ENCODE data around the gene TMOD2. TPM values are rescaled to one million over a fixed set of nuclear protein-coding genes. Genes with fewer than 3 reads are reported as not detected.

Gene TMOD2
- total RNA-seq, 2 experiments from 2014 or later, result 6.2 to 6.5 TPM

DNA sequence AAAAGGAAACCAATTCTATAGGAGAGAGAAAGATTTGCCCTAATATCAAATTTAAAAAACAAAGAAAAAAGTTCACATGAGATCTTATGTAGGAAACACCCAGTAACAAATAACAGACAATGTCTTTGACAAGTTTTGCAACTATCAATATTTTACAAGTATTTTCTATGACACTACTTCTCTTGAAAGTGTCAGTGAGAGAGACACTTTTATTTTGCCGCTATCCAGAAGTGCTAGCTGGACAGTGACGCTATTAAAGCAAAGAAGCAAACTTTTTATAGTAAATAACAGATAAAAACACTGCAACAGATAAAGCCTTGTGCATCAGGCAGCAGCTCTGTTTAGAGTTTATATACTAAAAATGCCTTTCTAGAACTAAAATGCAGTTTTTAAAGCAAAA, 27.2 kb upstream of the TMOD2 start:
- Mint-ChIP-seq H3K4me1 (peaks cover 14% of the 10 kb centered on the region), H3K27me3 (no peaks in the 10 kb centered on the region), H3K36me3 (ENCODE audit: low read depth) (peaks cover 21% of the 10 kb centered on the region), H3K4me3 (no peak overlapping the region), H3K27ac (no peak overlapping the region), H3K9me3 (no peaks in the 10 kb centered on the region)
- POLR2A ChIA-PET, result no interaction called here
- DNase-seq, result no peak
- CTCF ChIA-PET, result interaction anchor here (0.6 kb wide), 1 partner anchor 29 kb away, joined by 3 read pairs; no protein-coding TSS in a partner anchor

DNA sequence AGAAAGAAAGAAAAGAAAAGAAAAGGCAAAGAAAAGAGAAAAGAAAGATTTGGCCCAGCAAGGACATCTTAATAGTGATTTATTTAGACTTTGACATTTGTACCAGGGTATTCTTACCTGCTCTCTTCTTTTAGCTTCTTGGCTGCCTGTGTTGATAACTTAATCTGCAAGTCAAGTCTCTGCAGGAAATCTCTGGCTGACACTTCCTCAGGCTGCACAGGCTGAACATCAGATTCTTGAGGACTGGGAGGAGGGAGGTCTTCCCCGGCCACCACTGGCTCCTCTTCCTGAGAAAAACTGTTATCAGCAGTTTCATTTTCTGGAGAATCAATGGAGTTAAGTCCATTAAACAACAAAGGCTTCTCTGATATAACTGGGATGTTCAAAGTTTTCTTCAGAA, 26.7 kb upstream of the TMOD2 start:
- ChIA-PET POLR2A (no interaction called here), CTCF (interaction anchor here (0.6 to 1.2 kb wide), 2 partner anchors 11 to 30 kb away, joined by 3 to 5 read pairs; no protein-coding TSS in a partner anchor)
- Mint-ChIP-seq H3K9me3 (no peaks in the 10 kb centered on the region), H3K4me1 (peaks cover 14% of the 10 kb centered on the region), H3K27ac (no peak overlapping the region), H3K4me3 (no peak overlapping the region), H3K27me3 (no peaks in the 10 kb centered on the region), H3K36me3 (ENCODE audit: low read depth) (peaks cover 21% of the 10 kb centered on the region)
- no peak for DNase-seq

DNA sequence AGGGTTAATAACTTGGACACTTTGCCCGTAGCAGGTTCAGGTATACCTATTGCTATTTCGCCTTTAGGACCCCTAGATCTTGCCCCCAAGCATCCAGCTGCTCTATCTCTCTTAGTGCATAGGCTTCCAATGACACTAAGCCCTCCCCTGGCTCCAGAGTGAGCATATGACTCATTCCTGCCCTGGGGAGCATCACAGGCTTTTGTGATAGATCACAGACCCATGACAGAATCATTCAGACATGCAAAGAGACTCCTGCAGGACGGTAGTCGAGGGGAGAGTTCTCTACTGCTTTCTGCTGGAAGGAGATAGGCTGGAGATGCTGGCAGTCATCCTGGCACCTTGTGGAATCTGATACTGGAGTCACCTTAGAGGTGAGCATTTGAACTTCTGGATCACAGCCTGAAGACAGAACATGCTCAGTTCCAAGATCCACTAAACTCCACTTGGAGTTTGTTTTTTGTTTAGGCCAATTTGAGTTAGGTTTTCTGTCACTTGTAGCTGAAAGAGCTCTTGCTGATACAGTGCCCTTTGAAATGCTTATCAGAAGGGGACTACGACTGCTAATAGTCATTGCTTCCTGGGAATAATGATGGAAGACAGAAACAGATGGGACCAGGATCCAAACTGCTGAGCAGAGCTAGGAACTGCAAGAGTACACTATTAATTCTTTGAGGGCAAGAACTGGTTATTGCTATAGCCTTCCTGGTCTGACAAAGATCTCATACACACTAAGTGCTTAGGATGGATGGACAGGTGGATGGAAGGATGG, 24.9 kb upstream of the TMOD2 start:
- Mint-ChIP-seq H3K27ac (no peak overlapping the region), H3K27me3 (no peaks in the 10 kb centered on the region), H3K4me1 (peaks cover 25% of the 10 kb centered on the region), H3K36me3 (ENCODE audit: low read depth) (peaks cover 17% of the 10 kb centered on the region), H3K4me3 (no peak overlapping the region), H3K9me3 (no peaks in the 10 kb centered on the region)
- no peak for DNase-seq
- POLR2A ChIA-PET, result no interaction called here
- CTCF ChIA-PET, result interaction anchor here (0.5 to 0.6 kb wide), 2 partner anchors 16 to 81 kb away, joined by 3 read pairs; no protein-coding TSS in a partner anchor

DNA sequence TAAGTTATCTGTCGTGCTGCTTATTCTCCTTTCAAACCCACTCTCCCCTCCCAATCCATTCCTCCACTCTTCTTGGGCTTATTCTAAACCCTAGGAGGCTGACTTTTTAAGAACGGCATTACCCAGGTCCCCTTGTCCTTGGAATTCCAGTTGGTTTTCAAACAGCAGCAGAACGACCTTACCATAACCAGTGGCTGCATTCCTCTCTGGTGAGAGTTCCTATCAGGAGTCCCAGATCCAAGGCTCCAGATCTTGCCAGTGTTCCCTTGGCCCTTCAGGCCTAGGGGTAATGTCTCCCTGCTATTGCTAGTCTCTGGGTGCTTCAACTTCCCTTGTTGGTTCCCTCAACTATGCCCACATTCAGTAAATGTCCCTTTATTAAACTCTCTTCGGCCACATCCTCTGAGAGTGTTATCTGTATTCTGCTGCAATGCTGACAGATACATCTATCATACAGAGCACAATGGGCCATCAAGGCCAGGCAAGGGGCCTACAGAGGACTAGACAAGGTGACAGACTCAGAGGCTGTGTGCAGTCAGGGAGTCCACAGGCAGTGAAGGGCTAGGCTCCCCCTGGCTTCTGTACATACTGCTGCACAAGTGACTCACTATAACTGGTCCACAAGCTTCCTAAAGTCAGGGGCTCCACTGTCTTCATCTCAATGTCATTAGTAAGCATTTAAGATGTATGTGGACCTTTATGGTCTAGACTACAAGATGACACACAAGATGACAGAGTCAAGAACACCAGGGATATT, 24.1 kb upstream of the TMOD2 start:
- ChIA-PET POLR2A (no interaction called here), CTCF (interaction anchor here (0.5 to 0.6 kb wide), 2 partner anchors 16 to 82 kb away, joined by 3 read pairs; no protein-coding TSS in a partner anchor)
- Mint-ChIP-seq H3K9me3 (no peaks in the 10 kb centered on the region), H3K27ac (no peak overlapping the region), H3K27me3 (no peaks in the 10 kb centered on the region), H3K4me3 (no peak overlapping the region), H3K4me1 (peaks cover 30% of the 10 kb centered on the region), H3K36me3 (ENCODE audit: low read depth) (peaks cover 10% of the 10 kb centered on the region)
- no peak for DNase-seq

DNA sequence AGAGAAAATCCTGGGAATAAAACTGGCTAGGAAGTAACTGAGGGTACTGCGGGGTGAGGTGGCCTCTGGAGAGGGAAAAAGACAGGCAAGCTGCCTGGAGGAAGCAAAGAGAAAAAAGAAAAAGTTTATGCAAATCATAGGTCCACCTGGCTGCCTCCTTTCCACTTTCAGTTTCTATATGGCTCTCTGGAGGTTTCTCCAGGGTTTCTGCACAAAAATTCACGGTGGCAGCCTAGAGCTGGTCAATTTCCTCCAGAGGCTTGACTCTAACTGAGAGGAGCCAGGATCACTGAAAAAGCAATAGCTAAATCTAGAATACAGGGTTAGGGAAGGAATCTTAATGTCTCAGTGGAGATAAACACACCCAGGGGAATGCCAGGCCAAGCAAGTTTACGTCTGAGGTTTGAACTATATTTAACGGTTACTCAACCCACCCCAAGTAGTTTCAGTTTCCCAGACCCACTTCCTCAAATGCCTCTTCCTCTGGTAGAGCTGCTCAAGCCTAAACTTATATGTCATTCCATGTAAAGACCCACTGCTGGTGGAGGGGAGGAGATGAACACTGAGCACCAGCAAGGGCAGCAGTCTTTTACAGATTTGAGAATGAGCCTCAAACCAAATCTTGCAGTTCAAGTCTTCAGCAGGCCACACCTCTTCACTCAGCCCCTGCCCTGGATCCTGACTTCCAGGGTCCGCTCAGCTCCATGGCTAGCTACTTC, 19.7 kb upstream of the TMOD2 start:
- peak overlapping the region; percentile 86 for H3K27ac Mint-ChIP-seq
- POLR2A ChIA-PET, result interaction anchor here (0.8 to 1.5 kb wide), 4 partner anchors 8 to 98 kb away, joined by 3 to 6 read pairs (median 3); partner anchors contain the start of gene TMOD3
- H3K4me1 Mint-ChIP-seq, result peaks cover 57% of the 10 kb centered on the region
- peak; percentile 33 for DNase-seq
- no peaks in the 10 kb centered on the region for H3K9me3 Mint-ChIP-seq
- peaks cover 20% of the 10 kb centered on the region for H3K36me3 Mint-ChIP-seq (ENCODE audit: low read depth)
- H3K4me3 Mint-ChIP-seq, result peak overlapping the region; percentile 75
- CTCF ChIA-PET, result interaction anchor here (1.1 to 1.8 kb wide), 4 partner anchors 37 to 99 kb away, joined by 3 to 7 read pairs (median 3); no protein-coding TSS in a partner anchor
- no peaks in the 10 kb centered on the region for H3K27me3 Mint-ChIP-seq

DNA sequence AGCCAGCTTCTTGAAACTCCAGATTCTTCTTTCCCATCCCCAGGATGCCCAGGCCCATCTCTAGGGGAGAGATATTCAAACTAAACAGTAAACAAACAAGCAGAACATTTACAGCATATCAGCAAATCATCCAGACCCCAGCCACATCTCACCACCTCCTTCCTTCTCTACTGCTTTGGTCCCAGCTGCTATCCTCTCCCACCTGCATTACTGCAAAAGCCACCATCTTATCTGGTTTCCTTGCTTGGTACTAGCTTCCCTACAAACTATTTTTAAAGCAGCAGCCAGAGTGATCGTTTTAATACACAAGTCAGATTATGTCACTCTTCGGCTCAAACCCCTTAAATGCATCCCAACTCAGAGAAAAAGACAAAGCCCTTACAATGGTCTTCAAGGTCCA, 18.8 kb upstream of the TMOD2 start:
- POLR2A ChIA-PET, result interaction anchor here (1.5 kb wide), 1 partner anchor 43 kb away, joined by 6 read pairs; no protein-coding TSS in a partner anchor
- no peak for DNase-seq
- H3K27me3 Mint-ChIP-seq, result no peaks in the 10 kb centered on the region

DNA sequence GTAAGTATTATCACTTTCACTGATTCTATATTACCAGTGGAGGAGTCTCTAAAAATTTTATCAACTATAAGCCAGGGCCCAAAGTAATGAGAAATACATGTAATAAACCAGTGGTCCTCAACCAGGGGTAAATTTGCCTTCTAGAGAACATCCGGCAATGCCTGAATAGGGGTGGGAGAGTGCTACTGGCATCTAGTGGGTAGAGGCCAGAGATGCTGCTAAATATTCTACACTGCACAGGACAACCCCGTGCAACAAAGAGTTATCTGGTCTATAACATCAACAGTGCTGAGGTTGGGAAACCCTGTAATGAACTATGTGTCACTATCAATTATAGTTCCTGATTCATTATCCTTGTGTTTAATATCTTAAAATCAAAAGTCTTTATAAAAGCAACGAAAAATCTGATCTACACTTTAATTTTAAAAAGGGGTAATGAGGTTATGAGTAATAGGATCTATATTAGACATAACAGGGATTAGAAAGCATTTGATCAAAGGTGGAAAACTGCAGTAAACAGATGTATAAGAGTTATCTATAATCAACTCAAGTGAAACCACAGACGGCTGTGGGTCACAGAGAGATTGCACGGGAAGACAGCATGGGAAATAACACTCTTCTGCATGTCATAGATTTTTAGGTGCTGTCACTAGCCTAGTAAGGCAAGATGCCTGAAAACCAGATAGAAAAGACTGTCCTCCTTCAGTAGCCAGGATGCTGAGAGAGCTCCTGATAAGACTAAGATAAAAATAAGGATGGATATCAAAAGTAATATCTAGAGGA, 16.0 kb upstream of the TMOD2 start:
- Mint-ChIP-seq H3K9me3 (no peaks in the 10 kb centered on the region), H3K36me3 (ENCODE audit: low read depth) (peaks cover 17% of the 10 kb centered on the region), H3K27me3 (no peaks in the 10 kb centered on the region), H3K4me3 (peak overlapping the region; percentile 81), H3K27ac (peak overlapping the region; percentile 80), H3K4me1 (peaks cover 67% of the 10 kb centered on the region)
- DNase-seq, result peak; percentile 35
- ChIA-PET POLR2A (interaction anchor here (2.1 kb wide), 1 partner anchor 13 kb away, joined by 5 read pairs; no protein-coding TSS in a partner anchor), CTCF (interaction anchor here (0.7 to 2.6 kb wide), 4 partner anchors 10 to 104 kb away, joined by 3 to 16 read pairs (median 8); no protein-coding TSS in a partner anchor)

More for the DNA sequence above, 18.8 kb upstream of the TMOD2 start:
- H3K4me1 Mint-ChIP-seq, result peaks cover 58% of the 10 kb centered on the region
- peaks cover 20% of the 10 kb centered on the region for H3K36me3 Mint-ChIP-seq (ENCODE audit: low read depth)
- CTCF ChIA-PET, result interaction anchor here (1.4 to 1.8 kb wide), 2 partner anchors 40 to 44 kb away, joined by 3 to 7 read pairs; no protein-coding TSS in a partner anchor
- H3K9me3 Mint-ChIP-seq, result no peaks in the 10 kb centered on the region
- no peak overlapping the region for H3K4me3 Mint-ChIP-seq
- H3K27ac Mint-ChIP-seq, result peak overlapping the region; percentile 53

DNA sequence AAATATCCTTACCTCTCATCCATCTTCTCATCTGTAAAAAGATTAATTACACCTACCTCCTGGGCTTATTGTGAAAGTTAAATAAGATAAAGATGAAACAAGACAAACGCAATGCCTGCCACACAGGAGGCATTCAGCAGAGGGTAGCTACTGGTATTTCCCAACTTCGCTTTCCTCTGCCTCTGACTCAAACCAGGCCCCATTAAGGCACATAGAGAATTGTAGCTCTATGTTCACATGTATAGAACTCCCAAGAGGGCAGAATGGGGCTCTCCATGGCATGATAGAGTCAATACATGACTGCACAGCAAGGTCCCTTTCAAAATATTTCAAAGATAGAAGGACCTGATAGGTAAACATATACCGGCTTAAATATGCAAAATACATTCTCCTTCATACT, 15.3 kb upstream of the TMOD2 start:
- Mint-ChIP-seq H3K27ac (peak overlapping the region; percentile 80), H3K36me3 (ENCODE audit: low read depth) (peaks cover 12% of the 10 kb centered on the region), H3K27me3 (no peaks in the 10 kb centered on the region), H3K9me3 (no peaks in the 10 kb centered on the region), H3K4me1 (peaks cover 60% of the 10 kb centered on the region), H3K4me3 (peak overlapping the region; percentile 81)
- POLR2A ChIA-PET, result interaction anchor here (1.0 to 2.1 kb wide), 6 partner anchors 13 to 113 kb away, joined by 3 to 16 read pairs (median 5); partner anchors contain the start of genes DMXL2, TMOD2 and TMOD3
- DNase-seq, result no peak
- CTCF ChIA-PET, result interaction anchor here (0.7 to 2.6 kb wide), 6 partner anchors 11 to 170 kb away, joined by 3 to 16 read pairs (median 4); no protein-coding TSS in a partner anchor

DNA sequence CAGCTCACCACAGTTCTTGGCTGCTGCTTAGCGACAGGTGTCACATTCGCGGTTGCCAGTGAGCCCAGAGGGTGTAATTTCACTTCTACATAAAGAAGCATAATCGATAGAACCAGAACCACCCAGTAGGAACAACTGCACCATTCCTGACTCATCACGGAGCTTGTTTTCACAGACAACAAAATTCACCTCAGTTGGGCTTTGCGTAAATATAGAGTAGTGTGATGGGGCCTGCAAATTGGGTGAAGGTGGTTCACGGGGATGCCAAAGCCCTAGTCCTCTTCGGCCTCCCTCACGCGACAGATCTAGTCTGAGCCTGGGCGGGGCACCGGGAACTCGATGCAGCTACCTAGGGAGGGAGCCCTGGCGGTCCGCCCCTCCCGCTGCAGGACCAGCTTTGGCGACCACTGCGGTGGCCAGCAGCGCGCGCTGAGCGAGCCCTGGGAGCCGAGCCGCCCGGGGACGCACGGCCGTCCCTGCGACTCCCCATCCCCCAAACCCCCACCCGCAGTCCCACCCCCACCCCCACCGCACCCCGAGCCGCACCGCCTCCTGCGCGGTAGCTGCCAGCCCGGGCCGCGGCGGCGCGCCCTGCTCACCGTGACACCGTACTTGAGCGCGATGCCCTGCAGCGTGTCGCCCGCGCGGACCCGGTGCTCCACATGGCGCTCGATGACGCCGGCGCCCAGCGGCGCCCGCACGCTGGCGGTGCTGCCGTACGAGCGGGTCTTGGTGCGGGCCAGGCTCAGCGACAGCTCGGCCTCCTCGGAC, 14.5 kb upstream of the TMOD2 start:
- Mint-ChIP-seq H3K27me3 (no peaks in the 10 kb centered on the region), H3K27ac (peak overlapping the region; percentile 80), H3K4me3 (peak overlapping the region; percentile 81), H3K4me1 (peaks cover 52% of the 10 kb centered on the region), H3K9me3 (no peaks in the 10 kb centered on the region), H3K36me3 (ENCODE audit: low read depth) (peaks cover 12% of the 10 kb centered on the region)
- CTCF ChIA-PET, result interaction anchor here (0.9 to 2.6 kb wide), 5 partner anchors 15 to 169 kb away, joined by 3 to 16 read pairs (median 4); no protein-coding TSS in a partner anchor
- POLR2A ChIA-PET, result interaction anchor here (0.9 to 2.1 kb wide), 9 partner anchors 8 to 114 kb away, joined by 3 to 16 read pairs (median 5); partner anchors contain the start of genes DMXL2, TMOD2 and TMOD3
- DNase-seq, result peak; percentile 61

DNA sequence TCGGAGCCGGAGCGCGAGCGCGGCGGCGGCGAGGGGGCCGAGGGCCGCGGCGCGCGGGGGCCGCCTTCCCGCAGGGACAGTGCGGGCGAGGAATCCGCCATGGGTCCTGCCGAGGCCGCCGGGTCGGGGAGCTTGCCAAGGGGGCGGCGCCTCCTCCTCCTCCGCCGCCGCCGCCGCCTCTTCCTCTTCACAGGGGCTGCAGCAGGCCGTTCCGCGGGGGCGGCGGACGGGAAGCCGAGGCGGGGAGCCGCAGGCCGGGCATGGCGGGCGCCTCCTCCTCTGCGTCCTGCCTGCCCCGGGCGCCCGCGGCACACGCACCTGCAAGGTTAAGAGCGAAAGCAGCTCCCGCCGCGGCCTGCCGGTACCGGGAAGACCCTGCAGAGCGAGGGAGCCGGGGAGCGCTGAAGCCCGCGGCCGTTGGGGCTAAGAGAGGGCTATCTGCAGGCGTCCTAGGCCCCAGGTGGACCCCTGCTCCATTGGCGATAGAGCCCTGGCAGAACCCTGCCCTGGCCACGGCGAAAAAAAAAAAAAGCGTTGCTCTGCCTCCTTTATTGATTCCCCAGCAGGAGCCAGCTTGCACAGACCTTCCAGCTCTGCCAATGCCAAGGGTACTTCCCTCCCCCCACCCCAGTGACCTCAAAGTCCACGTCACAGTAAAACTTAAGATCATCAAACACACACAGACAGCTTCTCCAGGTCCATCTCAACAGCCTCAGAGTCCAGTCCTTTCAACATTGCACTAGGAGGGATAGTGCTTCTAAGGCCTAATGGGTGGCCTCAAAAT, 13.7 kb upstream of the TMOD2 start, which contains the start of gene LYSMD2:
LYSMD2 (minus strand) TSS at position 134 of the 784 bp plus-strand sequence; CDS start at position 101, 33 bp downstream.
- CTCF ChIA-PET, result interaction anchor here (0.7 to 2.6 kb wide), 4 partner anchors 14 to 87 kb away, joined by 3 to 16 read pairs (median 4); no protein-coding TSS in a partner anchor
- POLR2A ChIA-PET, result interaction anchor here (0.9 to 2.1 kb wide), 7 partner anchors 8 to 115 kb away, joined by 3 to 16 read pairs (median 5); partner anchors contain the start of genes DMXL2 and TMOD2
- H3K4me1 Mint-ChIP-seq, result peaks cover 44% of the 10 kb centered on the region
- H3K36me3 Mint-ChIP-seq (ENCODE audit: low read depth), result peaks cover 9% of the 10 kb centered on the region
- peak; percentile 68 for DNase-seq
- H3K27ac Mint-ChIP-seq, result peak within 1 kb of the TSS; percentile 80
- peak within 1 kb of the TSS; percentile 81 for H3K4me3 Mint-ChIP-seq
- H3K27me3 Mint-ChIP-seq, result no peaks in the 10 kb centered on the region
- no peaks in the 10 kb centered on the region for H3K9me3 Mint-ChIP-seq
